Lower leg skin (tissue), 4 donors: ENCODE measurements around the gene SCG2. TPM values are rescaled to one million over a fixed set of nuclear protein-coding genes. Genes with fewer than 3 reads are reported as not detected.
A peak's percentile ranks its signal among the peaks of the same experiment; 100 is the strongest.

ENCODE experiments used
- DNase-seq, 2 donors: peaks; one replicate each; pipeline ENCODE4 v3.0.0-alpha.2; 2019; ENCODE audit warnings: low spot score in 2 of 2
- H3K4me3 ChIP-seq: fragments of 200-600 bp; sonication (generic); 2 replicates; pipeline ENCODE4 v1.5.1; 2017; ENCODE audit warnings: mild to moderate bottlenecking, low read depth; ENCODE audit not compliant: poor library complexity, severe bottlenecking
- POLR2A ChIP-seq, 2 donors: fragments of 450-650 bp; IDR thresholded peaks; one replicate each; pipeline ENCODE4 v1.6.1; 2016 to 2017; ENCODE audit warnings: antibody characterized with exemption in 2 of 2, mild to moderate bottlenecking in 1 of 2, moderate library complexity in 1 of 2
- WGBS, 2 donors: methylation state at CpG; one replicate each; pipeline ENCODE4 v1.1.5; 2018; 5-methylcytosine and 5-hydroxymethylcytosine counted together
- intact Hi-C: fragments of 100-400 bp; cut with DNase I; formaldehyde crosslinking; loops from one replicate; pipeline ENCODE4 v1.15.0; 2023; ENCODE audit warnings: low total_unique reads
- total RNA-seq, 4 donors: library from RNA; depleted of rRNA; stranded (reverse); fragments of >200 nt; gene quantifications; one replicate each; pipeline ENCODE4 v1.1.0, GENCODE V29; 2016
- TF ChIP-seq, protein P1 (sequence below), 3 donors: fragments of 450-650 bp; IDR thresholded peaks; one replicate each; pipeline ENCODE4 v1.5.1; 2016; ENCODE audit warnings: antibody characterized with exemption in 3 of 3, mild to moderate bottlenecking in 3 of 3, moderate library complexity in 2 of 3

SCG2 gene
- total RNA-seq, 4 donors from 2014 or later, result 0.17 to 1.8 (median 0.42) TPM; not detected in 1

DNA sequence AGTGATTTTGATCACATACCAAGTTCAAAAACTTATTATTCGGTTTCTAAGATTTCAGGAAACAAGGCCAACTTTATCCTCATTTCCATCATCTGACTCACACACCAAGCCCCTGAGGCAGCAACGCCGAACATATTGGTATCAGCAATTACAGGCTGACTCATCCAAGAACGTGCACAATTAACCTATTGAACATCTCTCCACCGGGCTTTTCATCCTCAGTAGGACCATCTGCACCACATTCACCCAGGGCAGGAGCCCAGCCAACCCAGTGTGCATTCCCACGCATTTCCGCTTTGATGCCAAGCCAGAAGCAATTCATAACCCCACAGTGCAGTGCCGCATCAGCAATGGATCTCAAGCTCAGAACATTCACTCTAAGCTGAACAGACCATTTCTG lies 52.9 kb downstream of the SCG2 start:
- no peak for TF ChIP-seq POLR2A (IDR thresholded peaks at IDR 0.05)
- TF ChIP-seq, protein P1, sequence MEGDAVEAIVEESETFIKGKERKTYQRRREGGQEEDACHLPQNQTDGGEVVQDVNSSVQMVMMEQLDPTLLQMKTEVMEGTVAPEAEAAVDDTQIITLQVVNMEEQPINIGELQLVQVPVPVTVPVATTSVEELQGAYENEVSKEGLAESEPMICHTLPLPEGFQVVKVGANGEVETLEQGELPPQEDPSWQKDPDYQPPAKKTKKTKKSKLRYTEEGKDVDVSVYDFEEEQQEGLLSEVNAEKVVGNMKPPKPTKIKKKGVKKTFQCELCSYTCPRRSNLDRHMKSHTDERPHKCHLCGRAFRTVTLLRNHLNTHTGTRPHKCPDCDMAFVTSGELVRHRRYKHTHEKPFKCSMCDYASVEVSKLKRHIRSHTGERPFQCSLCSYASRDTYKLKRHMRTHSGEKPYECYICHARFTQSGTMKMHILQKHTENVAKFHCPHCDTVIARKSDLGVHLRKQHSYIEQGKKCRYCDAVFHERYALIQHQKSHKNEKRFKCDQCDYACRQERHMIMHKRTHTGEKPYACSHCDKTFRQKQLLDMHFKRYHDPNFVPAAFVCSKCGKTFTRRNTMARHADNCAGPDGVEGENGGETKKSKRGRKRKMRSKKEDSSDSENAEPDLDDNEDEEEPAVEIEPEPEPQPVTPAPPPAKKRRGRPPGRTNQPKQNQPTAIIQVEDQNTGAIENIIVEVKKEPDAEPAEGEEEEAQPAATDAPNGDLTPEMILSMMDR (IDR thresholded peaks at IDR 0.05), result no peak
- DNase-seq, result peak in 1 of 2 donors; percentile 21
- WGBS, 2 donors, result 7 to 13% methylated on average over 8 of the region's 8 CpGs
- H3K4me3 ChIP-seq, result no peak overlapping the region
- intact Hi-C loops, result no loop called here

DNA sequence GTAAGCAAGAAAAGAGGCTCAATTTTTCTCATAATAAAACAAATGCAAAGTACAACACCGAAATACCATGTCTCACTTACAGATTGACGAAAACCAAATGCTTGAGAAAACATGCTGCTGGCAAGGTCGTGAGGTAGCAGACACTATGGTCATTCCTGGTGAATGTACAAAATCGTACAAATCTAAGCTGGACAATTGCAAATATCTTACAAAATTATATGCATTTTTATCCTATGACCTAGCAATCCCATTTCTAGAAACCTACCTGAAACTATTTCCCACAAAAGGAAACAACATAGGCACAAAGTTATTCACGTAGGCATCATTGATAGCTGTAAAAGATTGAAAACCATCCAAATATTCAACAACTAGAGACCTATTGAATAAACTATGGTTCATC lies 54.0 kb downstream of the SCG2 start:
- no peak for TF ChIP-seq POLR2A (IDR thresholded peaks at IDR 0.05)
- TF ChIP-seq, protein P1 (IDR thresholded peaks at IDR 0.05), result no peak
- DNase-seq, result no peak
- H3K4me3 ChIP-seq, result no peak overlapping the region
- intact Hi-C loops, result no loop called here
- WGBS, 2 donors, result 76 to 80% methylated on average over 5 of the region's 5 CpGs

Other genes with a start within 250 kb of the SCG2 start
- gene AP1S3, start 235.2 kb upstream of the SCG2 start, total RNA-seq, result 1 to 10 TPM in 3 of 4 donors, under 1 TPM in 1; 0.80 to 6.4 (median 1.7) TPM